ENCODE data around the gene OR4L1. TPM values are rescaled to one million over a fixed set of nuclear protein-coding genes. Genes with fewer than 3 reads are reported as not detected.

Gene OR4L1
- total and polyA plus RNA-seq, 2 experiments from 2014 or later: not detected

- TF ChIP-seq CTCF (IDR thresholded peaks at IDR 0.05; ENCODE audit: poor library complexity): no peak
- no peak for TF ChIP-seq EZH2phosphoT487 (IDR thresholded peaks at IDR 0.05; ENCODE audit: low read depth, severe bottlenecking, unreplicated experiment)
- no peak for TF ChIP-seq EZH2 (IDR thresholded peaks at IDR 0.05; ENCODE audit: borderline replicate concordance)
- no peaks in the 10 kb centered on the region for H3K27me3 ChIP-seq
- WGBS (ENCODE audit: low lambda C conversion rate, missing lambda C conversion rate): 57% methylated on average over 3 of the region's 3 CpGs
- H3K4me1 ChIP-seq (ENCODE audit: insufficient read depth): no peaks in the 10 kb centered on the region
- H3K79me2 ChIP-seq: no peaks in the 10 kb centered on the region
- H3K4me3 ChIP-seq: no peak overlapping the region
- DNase-seq (ENCODE audit: low spot score): no peak
- H3K9me2 ChIP-seq (replicated peaks; ENCODE audit: insufficient read depth): no peaks in the 10 kb centered on the region
- H3K4me2 ChIP-seq: no peak overlapping the region
- no peaks in the 10 kb centered on the region for H3K36me3 ChIP-seq (replicated peaks; ENCODE audit: insufficient read depth, low read depth)
- no peaks in the 10 kb centered on the region for H3K9me3 ChIP-seq (ENCODE audit: low read depth)
- no peak overlapping the region for H2AFZ ChIP-seq
- H4K20me1 ChIP-seq (ENCODE audit: insufficient read depth, poor library complexity, severe bottlenecking): no peaks in the 10 kb centered on the region
- no peak overlapping the region for H3K27ac ChIP-seq
Measured at GRCh38 chr14:20035449-20035848, 24.4 kb upstream of the OR4L1 start.

GRCh38 chr14:20035938-20036337 is 23.9 kb upstream of the OR4L1 start, which contains the start of gene OR4K13:
OR4K13 (minus strand) TSS chr14:20036038; CDS start chr14:20034758, 1,280 bp downstream.
- Histone ChIP-seq H3K27me3 (no peaks in the 10 kb centered on the region), H3K27ac (no peak within 1 kb of the TSS), H3K4me3 (no peak within 1 kb of the TSS), H4K20me1 (ENCODE audit: insufficient read depth, poor library complexity, severe bottlenecking) (no peaks in the 10 kb centered on the region), H3K36me3 (replicated peaks; ENCODE audit: insufficient read depth, low read depth) (no peaks in the 10 kb centered on the region), H3K79me2 (no peaks in the 10 kb centered on the region), H2AFZ (no peak within 1 kb of the TSS), H3K4me1 (ENCODE audit: insufficient read depth) (no peaks in the 10 kb centered on the region), H3K4me2 (no peak within 1 kb of the TSS), H3K9me2 (replicated peaks; ENCODE audit: insufficient read depth) (no peaks in the 10 kb centered on the region), H3K9me3 (ENCODE audit: low read depth) (no peaks in the 10 kb centered on the region)
- no peak for DNase-seq (ENCODE audit: low spot score)
- WGBS (ENCODE audit: low lambda C conversion rate, missing lambda C conversion rate): 90% methylated on average over 4 of the region's 4 CpGs
- TF ChIP-seq EZH2 (IDR thresholded peaks at IDR 0.05; ENCODE audit: borderline replicate concordance) (no peak), CTCF (IDR thresholded peaks at IDR 0.05; ENCODE audit: poor library complexity) (no peak), EZH2phosphoT487 (IDR thresholded peaks at IDR 0.05; ENCODE audit: low read depth, severe bottlenecking, unreplicated experiment) (no peak)

- H3K4me2 ChIP-seq: no peak overlapping the region
- H3K4me1 ChIP-seq (ENCODE audit: insufficient read depth): no peaks in the 10 kb centered on the region
- no peaks in the 10 kb centered on the region for H3K9me2 ChIP-seq (replicated peaks; ENCODE audit: insufficient read depth)
- TF ChIP-seq EZH2phosphoT487 (IDR thresholded peaks at IDR 0.05; ENCODE audit: low read depth, severe bottlenecking, unreplicated experiment) (no peak), EZH2 (IDR thresholded peaks at IDR 0.05; ENCODE audit: borderline replicate concordance) (no peak), CTCF (IDR thresholded peaks at IDR 0.05; ENCODE audit: poor library complexity) (no peak)
- WGBS (ENCODE audit: low lambda C conversion rate, missing lambda C conversion rate): 62% methylated on average over 5 of the region's 5 CpGs
- H3K9me3 ChIP-seq (ENCODE audit: low read depth): peaks cover 5% of the 10 kb centered on the region
- H3K36me3 ChIP-seq (replicated peaks; ENCODE audit: insufficient read depth, low read depth): no peaks in the 10 kb centered on the region
- no peaks in the 10 kb centered on the region for H3K27me3 ChIP-seq
- no peak overlapping the region for H3K4me3 ChIP-seq
- no peak overlapping the region for H3K27ac ChIP-seq
- no peaks in the 10 kb centered on the region for H4K20me1 ChIP-seq (ENCODE audit: insufficient read depth, poor library complexity, severe bottlenecking)
- no peak overlapping the region for H2AFZ ChIP-seq
- no peak for DNase-seq (ENCODE audit: low spot score)
- H3K79me2 ChIP-seq: no peaks in the 10 kb centered on the region
Measured at GRCh38 chr14:20044243-20044642, 15.6 kb upstream of the OR4L1 start.

GRCh38 chr14:20048202-20048601 is 11.6 kb upstream of the OR4L1 start:
- no peak overlapping the region for H3K4me2 ChIP-seq
- H3K9me2 ChIP-seq (replicated peaks; ENCODE audit: insufficient read depth): no peaks in the 10 kb centered on the region
- H3K36me3 ChIP-seq (replicated peaks; ENCODE audit: insufficient read depth, low read depth): no peaks in the 10 kb centered on the region
- no peaks in the 10 kb centered on the region for H4K20me1 ChIP-seq (ENCODE audit: insufficient read depth, poor library complexity, severe bottlenecking)
- no peak overlapping the region for H3K4me3 ChIP-seq
- H3K27ac ChIP-seq: no peak overlapping the region
- no peak overlapping the region for H2AFZ ChIP-seq
- no peaks in the 10 kb centered on the region for H3K79me2 ChIP-seq
- DNase-seq (ENCODE audit: low spot score): no peak
- H3K4me1 ChIP-seq (ENCODE audit: insufficient read depth): no peaks in the 10 kb centered on the region
- H3K9me3 ChIP-seq (ENCODE audit: low read depth): peaks cover 5% of the 10 kb centered on the region
- TF ChIP-seq EZH2 (IDR thresholded peaks at IDR 0.05; ENCODE audit: borderline replicate concordance) (no peak), CTCF (IDR thresholded peaks at IDR 0.05; ENCODE audit: poor library complexity) (no peak), EZH2phosphoT487 (IDR thresholded peaks at IDR 0.05; ENCODE audit: low read depth, severe bottlenecking, unreplicated experiment) (no peak)
- H3K27me3 ChIP-seq: no peaks in the 10 kb centered on the region
- 47% methylated on average over 1 of the region's 1 CpG for WGBS (ENCODE audit: low lambda C conversion rate, missing lambda C conversion rate)

Measured in hepatocyte (in vitro differentiated cells).